ENCODE data around the gene LGALS14.
A peak's percentile ranks its signal among the peaks of the same experiment; 100 is the strongest.
"Not testable (repeated sequence)": the region's sequence is repeated elsewhere in the genome, so short reads cannot be mapped to it uniquely, and the experiment has no call there.

LGALS14 gene

DNA sequence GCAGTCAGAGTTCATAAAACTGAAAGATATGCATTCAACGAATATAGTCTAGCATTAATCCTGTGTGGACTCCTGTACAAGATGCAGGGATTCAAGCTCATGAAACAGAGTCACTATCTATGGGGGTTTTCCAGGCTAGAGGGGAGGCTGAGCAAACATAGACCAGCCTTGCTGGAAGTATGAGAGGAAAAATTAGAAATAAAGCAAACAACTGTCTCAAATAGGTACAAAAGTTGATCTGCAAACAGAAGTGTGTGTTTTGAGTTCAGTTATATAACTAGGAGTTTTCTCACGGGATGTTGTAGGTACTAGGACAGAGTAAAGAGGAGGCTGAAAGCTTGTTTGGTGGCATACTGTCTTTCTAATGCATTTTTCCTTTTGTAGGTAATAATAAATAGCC lies 8.5 kb upstream of the LGALS14 start:
- no peak for DNase-seq (ENCODE audit: low read depth in 3 of 3)

DNA sequence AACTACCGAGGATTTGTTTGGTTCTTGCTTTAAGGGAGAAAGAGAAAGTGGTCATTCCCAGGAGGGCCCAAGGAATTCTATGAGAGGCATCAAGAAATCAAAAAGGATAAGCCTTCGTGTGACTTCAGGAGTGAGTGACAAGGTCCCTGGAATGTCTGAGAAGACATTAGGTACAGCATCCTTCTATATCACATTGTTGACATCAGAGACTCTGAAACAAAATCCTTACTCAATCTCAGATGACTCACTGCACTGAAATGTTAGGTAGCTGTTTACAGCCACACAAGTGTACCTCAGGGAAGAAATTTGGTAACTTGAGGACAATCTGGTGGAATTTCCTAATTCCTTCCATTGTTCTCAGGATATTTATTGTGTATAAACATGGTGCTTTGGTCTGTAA lies 7.9 kb upstream of the LGALS14 start:
- no peak for DNase-seq (ENCODE audit: low read depth in 3 of 3)

DNA sequence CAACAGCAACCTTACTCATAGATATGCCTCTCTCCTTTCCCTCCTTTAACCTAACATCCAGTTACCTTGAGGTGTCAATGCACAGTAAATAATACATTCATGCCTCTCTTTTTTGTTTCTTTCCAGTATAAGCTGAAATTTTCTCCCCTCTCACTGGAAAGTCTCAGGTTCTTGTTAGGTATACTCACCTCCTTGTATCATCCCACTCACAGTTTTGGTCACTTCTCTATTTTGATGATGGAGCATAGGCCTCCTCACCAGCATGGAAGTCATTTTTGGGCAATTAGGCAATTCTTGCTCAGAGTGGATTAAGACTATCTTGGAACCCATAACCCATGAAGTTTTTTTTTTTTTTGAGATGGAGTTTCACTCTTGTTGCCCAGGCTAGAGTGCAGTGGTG lies 5.7 kb upstream of the LGALS14 start:
- no peak for DNase-seq (ENCODE audit: low read depth in 3 of 3)

DNA sequence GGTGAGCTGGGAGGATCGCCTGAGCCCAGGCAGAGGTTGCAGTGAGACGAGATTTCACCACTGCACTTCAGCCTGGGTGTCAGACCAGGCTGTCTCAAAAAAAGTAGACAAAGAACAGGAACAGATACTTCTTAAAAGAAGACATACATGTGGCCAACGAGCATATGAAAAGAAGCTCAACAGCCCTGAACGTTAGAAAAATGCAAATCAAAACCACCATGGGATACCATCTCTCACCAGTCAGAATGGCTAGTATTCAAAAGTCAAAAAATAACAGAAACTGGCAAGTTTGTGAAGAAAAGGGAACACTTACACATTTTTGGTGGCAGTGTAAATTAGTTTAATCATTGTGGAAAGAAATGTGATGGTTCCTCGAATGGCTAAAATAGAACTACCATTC lies 3.0 kb upstream of the LGALS14 start:
- DNase-seq (ENCODE audit: low read depth in 3 of 3) = no peak

DNA sequence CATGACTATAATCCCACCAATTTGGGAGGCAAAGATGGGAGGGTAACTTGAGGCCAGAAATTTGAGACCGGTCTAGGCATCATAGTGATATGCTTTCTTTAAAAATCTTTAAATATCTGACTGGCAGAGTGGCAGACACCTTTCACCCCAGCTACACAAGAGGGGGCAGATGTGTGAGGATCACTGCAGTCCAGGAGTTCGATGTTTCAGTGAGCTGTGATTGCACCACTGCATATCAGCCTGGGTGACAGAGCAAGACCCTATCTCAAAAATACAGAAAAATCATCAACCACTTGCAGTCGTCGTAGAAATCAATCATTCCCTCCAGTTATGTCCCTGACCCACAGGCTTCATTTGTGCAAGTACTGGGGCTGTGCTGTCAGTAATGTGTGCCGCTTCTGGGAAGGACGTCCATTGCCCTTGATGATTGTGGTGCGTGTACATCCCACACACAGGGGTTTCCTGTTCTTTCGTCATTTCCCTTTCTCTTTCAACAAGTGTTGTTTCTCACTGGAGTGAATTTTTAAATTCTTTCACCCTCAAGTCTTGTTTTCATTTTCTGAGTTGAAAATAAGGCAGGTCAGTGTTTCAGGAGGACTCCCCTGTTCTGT lies 1.4 kb downstream of the LGALS14 start:
- peak in 1 of 3 experiments; percentile 10 for DNase-seq (ENCODE audit: low read depth in 3 of 3)

DNA sequence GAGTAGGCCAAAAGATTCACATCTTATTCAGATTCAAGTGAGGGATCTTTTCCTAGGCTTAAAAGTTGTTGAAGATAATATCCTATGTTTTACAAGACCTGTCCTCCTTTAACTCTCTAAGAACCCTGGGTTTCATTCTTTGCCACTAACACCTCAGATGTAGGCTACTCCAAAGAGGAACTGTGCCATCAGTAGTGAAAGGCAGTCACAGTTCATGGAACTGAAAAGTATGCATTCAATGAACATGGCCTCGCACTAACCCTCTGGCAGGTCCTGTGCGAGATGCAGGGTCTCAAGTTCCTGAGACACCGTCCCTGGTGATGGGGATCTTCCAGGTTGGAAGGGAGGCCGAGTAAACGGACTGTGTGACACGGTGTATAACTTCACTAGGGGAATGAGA lies 4.3 kb downstream of the LGALS14 start:
- no peak for DNase-seq (ENCODE audit: low read depth in 3 of 3)

DNA sequence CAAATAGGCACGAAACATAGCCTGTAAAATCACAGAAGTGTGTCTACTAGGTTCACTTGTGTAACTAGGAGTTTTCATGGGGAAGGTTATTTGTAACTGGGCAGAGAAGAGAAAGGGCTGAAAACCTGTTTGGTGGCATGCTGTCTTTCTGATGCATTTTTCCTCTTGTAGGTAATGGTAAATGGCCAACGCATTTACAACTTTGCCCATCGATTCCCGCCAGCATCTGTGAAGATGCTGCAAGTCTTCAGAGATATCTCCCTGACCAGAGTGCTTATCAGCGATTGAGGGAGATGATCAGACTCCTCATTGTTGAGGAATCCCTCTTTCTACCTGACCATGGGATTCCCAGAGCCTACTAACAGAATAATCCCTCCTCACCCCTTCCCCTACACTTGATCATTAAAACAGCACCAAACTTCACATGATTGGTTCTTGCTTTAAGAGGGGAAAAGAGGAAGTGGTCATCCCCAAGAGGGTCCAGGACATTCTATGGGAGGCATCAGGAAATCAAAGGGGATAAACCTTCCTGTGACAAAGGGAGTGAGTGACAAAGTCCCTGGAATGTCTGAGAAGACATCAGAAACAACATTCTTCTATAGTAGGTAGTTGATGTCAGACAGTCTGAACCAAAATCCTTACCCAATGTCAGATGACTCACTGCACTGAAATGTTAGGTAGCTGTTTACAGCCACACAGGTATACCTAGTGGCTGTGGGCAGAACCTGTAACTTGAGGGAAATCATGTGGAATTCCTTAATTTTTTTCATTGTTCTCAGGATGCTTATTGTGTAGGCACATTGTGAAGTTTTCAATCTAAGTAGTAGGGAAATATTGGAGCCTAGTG lies 5.0 kb downstream of the LGALS14 start:
- no peak for DNase-seq (ENCODE audit: low read depth in 3 of 3)

DNA sequence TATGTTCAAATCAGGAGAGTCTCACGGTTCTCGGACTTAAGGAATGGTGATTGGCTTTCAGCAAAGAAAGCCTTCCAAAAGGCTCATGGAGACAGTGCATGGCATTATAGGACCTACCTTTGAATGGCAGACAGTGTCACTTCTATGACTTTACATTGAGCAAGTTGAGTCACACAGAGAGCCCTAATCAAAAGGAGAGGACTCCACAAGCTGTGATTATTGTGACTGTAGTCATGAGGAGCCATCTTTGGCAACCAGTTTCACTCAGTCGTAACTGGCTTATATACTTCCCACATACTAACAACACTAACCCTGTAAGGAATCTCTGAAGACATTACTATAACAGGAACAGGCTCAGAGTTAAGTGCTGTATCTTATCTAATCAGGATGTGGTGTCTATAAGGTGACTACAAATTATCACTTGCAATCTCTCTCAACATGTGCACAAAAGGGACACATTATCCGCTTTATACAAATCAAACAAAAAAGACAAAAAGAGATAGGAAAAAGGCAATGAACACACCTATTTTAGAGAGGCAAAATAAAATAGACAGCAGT lies 6.1 kb downstream of the LGALS14 start:
- no peak for DNase-seq (ENCODE audit: low read depth in 3 of 3)

DNA sequence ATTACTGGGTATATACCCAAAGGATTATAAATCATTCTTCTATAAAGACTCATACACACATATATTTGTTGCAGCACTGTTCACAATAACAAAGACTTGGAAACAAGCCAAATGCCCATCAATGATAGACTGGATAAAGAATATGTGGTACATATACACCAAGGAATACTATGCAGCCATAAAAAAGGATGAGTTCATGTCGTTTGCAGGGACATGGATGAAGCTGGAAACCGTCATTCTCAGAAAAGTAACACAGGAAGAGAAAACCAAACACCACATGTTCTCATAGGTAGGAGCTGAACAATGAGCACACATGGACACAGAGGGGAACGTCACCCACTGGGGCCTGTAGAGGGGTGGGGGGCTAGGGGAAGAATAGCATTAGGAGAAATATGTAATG lies 15.9 kb downstream of the LGALS14 start:
- DNase-seq (ENCODE audit: low read depth in 3 of 3) = not testable (repeated sequence)

DNA sequence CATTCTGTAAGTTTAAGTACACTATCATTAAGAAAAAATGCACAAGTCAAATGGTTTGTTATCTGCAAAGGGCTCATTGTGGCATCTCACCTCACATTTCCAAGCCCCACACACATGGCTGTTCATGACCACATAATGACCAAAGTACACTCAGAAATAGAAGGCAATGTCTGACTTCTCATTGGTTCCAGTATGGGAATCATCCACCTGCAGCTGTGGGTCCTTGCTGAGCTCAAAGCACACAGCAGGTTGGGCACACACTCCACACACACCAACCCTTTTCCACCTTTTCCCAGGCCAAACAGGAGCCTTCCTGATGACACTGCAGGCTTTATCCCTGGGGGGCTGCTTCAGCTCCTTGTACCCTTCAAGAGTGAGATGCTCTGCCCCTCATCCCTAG lies 21.7 kb downstream of the LGALS14 start:
- no peak for DNase-seq (ENCODE audit: low read depth in 3 of 3)

DNA sequence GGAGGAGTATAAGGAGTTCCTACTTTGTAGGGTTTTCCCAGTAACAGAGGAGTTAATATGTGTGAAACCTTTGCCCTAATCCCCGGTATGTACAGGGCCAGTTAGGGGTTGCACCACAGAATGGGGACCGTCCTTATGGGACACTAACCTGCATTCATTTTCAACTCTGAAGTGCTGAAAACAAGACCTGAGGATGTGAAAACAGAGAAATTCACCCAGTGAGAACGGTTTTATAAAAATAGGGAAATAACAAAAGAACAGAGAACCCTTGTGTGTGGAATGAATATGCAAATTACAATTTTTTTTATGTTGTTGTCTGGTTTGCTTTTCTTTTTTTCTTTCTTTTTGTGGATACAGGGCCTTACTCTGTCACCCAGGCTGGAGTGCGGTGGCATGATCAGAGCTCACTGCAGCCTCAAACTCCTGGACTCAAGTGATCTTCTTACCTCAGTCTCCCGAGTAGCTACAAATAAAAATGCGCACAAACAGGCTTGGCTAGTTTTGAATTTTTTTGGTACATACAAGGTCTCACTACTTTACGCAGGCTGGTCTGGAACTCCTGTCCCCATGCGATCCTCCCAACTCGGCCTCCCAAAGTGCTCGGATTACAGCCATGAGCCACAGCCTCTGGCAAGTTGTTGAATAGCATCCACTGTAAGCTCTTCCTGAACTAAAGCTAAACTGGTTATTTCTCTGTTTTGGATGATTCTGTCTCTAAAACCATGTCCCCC lies 23.0 kb downstream of the LGALS14 start:
- DNase-seq (ENCODE audit: low read depth in 3 of 3) = no peak

DNA sequence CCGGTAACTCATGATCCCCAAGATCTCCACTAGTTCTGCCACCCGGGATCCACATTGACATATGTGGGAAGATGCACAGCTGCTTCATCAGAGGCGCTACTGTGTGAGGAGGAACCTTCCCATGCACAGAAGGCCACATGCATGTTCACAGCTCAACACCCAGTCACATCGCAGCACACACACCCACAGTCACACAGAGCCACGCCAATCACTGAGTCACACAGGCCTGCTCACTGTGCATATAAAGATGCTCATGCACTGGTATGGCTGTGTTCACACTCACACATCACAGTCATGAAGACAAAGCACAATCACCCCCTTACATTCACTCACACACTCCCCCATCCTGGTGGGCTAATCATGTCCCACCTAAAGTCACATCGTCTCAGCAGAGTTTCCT lies 23.8 kb downstream of the LGALS14 start:
- DNase-seq (ENCODE audit: low read depth in 3 of 3) = no peak

DNA sequence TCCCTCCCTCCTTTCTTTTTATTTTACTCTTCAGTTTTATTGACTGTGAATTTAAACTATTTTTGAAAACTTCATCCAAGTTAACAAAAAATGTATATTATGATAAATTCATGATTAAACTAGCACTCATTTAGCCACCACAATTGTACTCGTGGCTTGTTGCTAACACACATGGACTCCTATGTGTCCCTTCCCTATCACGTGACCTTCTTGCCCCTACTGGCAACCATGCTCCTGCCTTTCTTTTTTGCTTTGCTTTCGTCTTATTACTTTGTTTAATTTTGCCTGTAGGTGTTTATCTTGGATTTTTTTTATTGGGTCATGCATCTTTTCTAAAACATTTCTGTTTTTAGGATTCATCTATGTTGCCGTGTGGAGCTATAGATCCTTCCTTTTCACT lies 25.3 kb downstream of the LGALS14 start:
- no peak for DNase-seq (ENCODE audit: low read depth in 3 of 3)

DNA sequence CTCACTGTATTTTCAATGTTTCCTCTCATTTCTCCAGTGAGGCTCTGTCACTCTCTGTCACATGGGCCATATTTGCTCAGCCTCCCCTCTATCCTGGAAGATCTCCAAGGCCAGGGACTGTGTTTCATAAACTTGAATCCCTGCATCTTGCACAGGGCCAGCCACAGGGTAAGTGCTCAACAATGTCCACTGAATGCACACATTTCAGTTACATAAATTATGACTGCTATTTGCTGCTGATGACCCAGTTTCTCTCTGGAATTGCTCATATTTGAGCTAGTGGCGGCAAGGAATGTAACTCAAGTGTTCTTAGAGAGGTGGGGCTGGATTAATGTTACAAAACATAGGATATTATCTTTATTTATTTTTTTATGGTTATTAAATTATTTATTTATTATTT lies 27.4 kb downstream of the LGALS14 start:
- no peak for DNase-seq (ENCODE audit: low read depth in 3 of 3)

DNA sequence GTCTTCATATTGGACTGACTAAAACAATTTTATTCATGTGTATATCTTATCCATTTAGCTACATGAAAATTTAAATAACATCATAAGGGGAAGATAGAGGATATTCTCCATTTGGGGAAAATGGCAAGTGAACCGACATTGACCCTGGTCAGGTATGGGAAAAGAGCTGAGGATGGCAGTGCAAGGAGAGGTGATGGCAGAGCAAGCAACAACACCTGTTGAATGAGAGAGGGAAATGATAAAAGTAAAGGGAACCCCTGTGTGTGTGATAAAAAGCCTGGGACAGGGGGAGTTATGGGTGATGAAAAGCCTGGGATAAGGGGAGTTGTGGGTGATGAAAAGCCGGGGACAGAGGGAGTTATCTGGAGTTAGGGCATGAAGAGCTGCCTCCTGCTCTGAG lies 29.6 kb downstream of the LGALS14 start:
- DNase-seq (ENCODE audit: low read depth in 3 of 3) = no peak

DNA sequence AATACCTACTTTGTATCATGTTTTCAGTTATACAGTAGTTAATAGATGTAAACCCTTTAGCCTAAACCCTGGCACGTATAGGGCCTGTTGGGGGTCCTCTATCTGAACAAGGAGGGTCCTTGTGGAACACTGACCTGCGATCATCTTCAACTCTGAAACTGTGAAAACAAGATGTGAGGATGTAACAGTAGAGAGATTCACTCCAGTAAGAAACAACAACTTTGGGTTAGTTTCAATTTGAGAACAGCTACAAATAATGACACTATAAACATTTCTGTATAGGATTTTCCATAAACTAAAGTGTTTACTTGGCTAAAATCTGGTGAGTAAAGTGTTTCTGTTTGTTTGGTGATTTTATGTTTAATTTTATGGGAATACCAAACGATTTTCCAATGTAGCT lies 31.4 kb downstream of the LGALS14 start:
- no peak for DNase-seq (ENCODE audit: low read depth in 3 of 3)

DNA sequence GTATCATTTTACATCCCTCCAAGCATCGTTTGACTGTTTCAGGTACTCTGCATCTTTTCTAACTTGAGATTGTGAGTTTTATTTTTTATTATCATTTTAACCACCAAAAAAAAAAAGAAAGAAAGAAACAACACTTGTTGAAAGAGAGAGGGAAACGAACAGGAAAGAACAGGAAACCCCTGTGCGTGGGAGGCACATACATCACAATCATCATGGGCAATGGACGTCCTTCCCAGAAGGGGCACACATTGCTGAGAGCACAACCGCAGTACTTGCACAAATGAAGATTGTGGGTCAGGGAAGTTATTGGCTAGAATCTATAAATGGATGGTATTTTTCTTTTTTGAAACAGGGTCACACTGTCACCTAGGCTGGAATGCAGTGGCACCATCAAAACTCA lies 31.8 kb downstream of the LGALS14 start:
- DNase-seq (ENCODE audit: low read depth in 3 of 3) = no peak

DNA sequence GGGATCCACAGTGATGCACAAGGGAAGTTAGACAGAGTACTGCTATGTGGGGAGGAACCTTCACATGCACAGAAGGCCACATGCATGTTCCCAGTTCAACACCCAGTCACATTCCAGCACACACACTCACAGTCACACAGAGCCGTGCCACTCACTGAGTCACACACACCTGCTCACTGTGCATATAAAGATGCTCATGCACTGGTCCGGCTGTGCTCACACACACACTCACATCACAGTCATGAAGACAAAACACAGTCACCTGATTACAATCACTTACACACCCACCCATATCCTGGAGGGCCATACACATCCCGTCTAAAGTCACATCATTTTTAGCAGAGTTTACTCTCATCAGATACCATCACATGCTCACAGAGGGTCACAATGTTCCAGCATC lies 33.1 kb downstream of the LGALS14 start:
- peak in 1 of 3 experiments; percentile 10 for DNase-seq (ENCODE audit: low read depth in 3 of 3)

DNA sequence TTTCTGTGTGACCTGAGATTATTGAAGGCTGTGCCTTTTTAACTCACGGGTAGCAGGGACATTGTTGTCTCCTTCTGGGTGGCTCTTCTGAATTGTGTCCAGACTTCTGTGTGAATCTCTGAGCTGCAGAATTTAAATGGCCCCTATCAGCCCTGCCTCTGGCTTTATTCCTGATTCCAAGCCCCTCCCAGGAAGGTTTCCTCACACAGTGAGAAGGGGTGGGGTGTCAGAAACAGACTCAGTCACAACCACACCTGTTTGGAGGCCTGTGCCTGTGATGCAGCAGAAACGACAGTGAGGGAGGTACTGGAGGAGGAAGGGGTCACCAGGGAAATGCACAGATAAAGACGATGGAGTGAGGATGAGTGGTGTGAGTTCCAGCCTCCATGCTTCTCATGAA lies 33.6 kb downstream of the LGALS14 start, which contains the start of gene CLC:
CLC (minus strand) TSS at position 139 of the 400 bp plus-strand sequence; CDS start at position 62, 77 bp downstream.
- DNase-seq (ENCODE audit: low read depth in 3 of 3) = no peak

DNA sequence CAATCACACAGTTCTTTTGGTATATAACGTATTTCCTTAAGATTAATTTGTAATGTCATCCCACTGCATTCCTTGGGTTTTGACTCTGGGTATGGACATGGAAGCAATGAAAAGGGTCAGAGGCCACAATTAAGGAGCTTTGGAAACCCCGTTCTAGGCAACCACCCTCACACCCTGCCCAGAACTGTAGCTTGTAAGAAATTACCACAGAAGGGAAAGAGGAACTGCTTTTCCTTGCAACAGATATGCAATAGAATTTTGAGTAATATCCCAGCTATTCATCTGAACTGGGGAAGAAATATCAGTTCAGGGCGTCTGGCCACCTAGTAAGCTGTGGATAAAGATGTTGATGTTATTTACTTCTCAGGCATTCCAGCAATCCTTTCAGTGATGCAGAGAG lies 34.5 kb downstream of the LGALS14 start:
- DNase-seq (ENCODE audit: low read depth in 3 of 3) = no peak

DNA sequence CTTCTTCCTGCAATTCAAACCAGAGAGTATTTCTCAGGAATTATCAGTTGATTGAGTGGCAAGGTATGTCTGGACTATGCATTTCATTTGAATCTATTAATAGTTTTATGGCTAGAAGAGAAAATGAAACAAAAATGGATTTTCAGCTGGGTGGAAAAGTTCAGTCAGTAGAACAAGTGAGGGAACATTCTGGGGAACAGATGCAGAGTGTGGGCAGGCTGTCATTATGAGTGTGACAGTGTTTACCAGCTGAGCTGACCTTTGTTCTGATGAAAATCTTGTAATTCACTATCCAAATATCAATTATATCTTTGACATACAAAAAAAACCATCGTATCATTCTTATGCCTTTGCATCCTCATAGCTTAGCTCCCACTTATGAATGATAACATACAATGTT lies 36.1 kb downstream of the LGALS14 start:
- DNase-seq (ENCODE audit: low read depth in 3 of 3) = peak in 1 of 3 experiments; percentile 4

DNA sequence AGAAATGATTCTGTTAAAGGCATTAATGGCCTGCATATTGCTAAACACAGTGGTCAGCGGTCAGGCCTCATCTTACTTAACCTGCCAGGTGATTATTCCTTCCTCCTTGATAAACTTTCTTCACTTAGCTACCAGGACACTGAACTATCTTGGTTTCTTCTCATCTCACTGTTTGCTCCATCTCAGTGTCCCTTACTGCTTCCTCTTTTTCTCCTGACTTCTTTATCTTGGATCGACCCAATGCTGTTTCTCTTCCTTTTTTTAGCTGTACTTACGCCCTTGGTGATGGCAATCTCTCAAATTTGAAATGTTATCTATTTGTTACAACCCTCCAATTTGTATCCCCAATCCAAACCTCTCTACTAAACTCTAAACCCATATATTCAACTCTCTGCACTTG lies 41.4 kb downstream of the LGALS14 start:
- no peak for DNase-seq (ENCODE audit: low read depth in 3 of 3)

All from stimulated activated CD4-positive, alpha-beta T cell treated with anti-CD3 and anti-CD28 coated beads, TNF-alpha, amount 100 ng/mL, for 4 hours (primary cell).